HL-60/S4 (cell line): ENCODE results near the gene RAC2.

ENCODE experiments used
- in situ Hi-C: fragments of 300-500 bp; cut with MboI; formaldehyde crosslinking; loops from 2 replicates; pipeline ENCODE4 v1.14.3; 2022; ENCODE audit warnings: low sequenced_read_pairs

The RAC2 gene

GRCh38 chr22:37276776-37277175 lies 32.7 kb upstream of the RAC2 start:
- in situ Hi-C loops = no loop called here

- in situ Hi-C loops = no loop called here
These were observed 31.6 kb upstream of the RAC2 start for GRCh38 chr22:37275622-37276021.

- in situ Hi-C loops = no loop called here
These were observed 31.1 kb upstream of the RAC2 start for GRCh38 chr22:37275134-37275533.

- in situ Hi-C loops = no loop called here
These were observed 30.4 kb upstream of the RAC2 start for GRCh38 chr22:37274380-37274862.

GRCh38 chr22:37273846-37274225 lies 29.8 kb upstream of the RAC2 start:
- in situ Hi-C loops = no loop called here

- in situ Hi-C loops = no loop called here
These were observed 29.2 kb upstream of the RAC2 start for GRCh38 chr22:37273126-37273845.

GRCh38 chr22:37270928-37271650 lies 27.0 kb upstream of the RAC2 start:
- in situ Hi-C loops = no loop called here

GRCh38 chr22:37269936-37270678 lies 26.0 kb upstream of the RAC2 start:
- in situ Hi-C loops = loop anchor here (5.0 kb wide), 1 partner anchor 42 kb away; no protein-coding TSS in a partner anchor

GRCh38 chr22:37267661-37268413 lies 23.8 kb upstream of the RAC2 start:
- in situ Hi-C loops = loop anchor here (5.0 kb wide), 1 partner anchor 44 kb away; no protein-coding TSS in a partner anchor

- in situ Hi-C loops = loop anchor here (5.0 kb wide), 1 partner anchor 45 kb away; no protein-coding TSS in a partner anchor
These were observed 23.1 kb upstream of the RAC2 start for GRCh38 chr22:37267135-37267587.

- in situ Hi-C loops = loop anchor here (5.0 kb wide), 1 partner anchor 46 kb away; no protein-coding TSS in a partner anchor
These were observed 22.6 kb upstream of the RAC2 start for GRCh38 chr22:37266581-37267134.

GRCh38 chr22:37263966-37264887 lies 20.2 kb upstream of the RAC2 start:
- in situ Hi-C loops = no loop called here

- in situ Hi-C loops = no loop called here
These were observed 18.3 kb upstream of the RAC2 start for GRCh38 chr22:37262346-37262745.

- in situ Hi-C loops = no loop called here
These were observed 16.9 kb upstream of the RAC2 start for GRCh38 chr22:37260901-37261336.

- in situ Hi-C loops = no loop called here
These were observed 16.2 kb upstream of the RAC2 start for GRCh38 chr22:37260155-37260795.

- in situ Hi-C loops = no loop called here
These were observed 15.5 kb upstream of the RAC2 start for GRCh38 chr22:37259540-37260029.

- in situ Hi-C loops = no loop called here
These were observed 14.8 kb upstream of the RAC2 start for GRCh38 chr22:37258753-37259401.
